ENCODE results near the gene VPS39.

- TF ChIP-seq CTCF (tag by site-specific recombination; IDR thresholded peaks at IDR 0.05) (no peak), KLF8 (tag by site-specific recombination; IDR thresholded peaks at IDR 0.05) (no peak), ZNF274 (IDR thresholded peaks at IDR 0.05; ENCODE audit: low read length) (no peak), ZNF274 (tag by site-specific recombination; IDR thresholded peaks at IDR 0.05; ENCODE audit: borderline replicate concordance) (no peak), REST (tag by site-specific recombination; IDR thresholded peaks at IDR 0.05) (no peak), ZNF837 (tag by site-specific recombination; IDR thresholded peaks at IDR 0.05) (no peak), TRIM28 (IDR thresholded peaks at IDR 0.05; ENCODE audit: borderline replicate concordance, low read length) (no peak), GLIS2 (tag by site-specific recombination; IDR thresholded peaks at IDR 0.05) (no peak), REPIN1 (tag by site-specific recombination; IDR thresholded peaks at IDR 0.05; ENCODE audit: low read depth) (no peak), ZNF121 (tag by site-specific recombination; IDR thresholded peaks at IDR 0.05) (no peak), YY1 (tag by site-specific recombination; IDR thresholded peaks at IDR 0.05) (no peak)
Measured at GRCh38 chr15:42253300-42253699, 45.2 kb upstream of the VPS39 start.
